SKM-1 treated with dmso at 0.1 percent for 144 hours (cell line): ENCODE measurements around the gene SIRPD.
"Not testable (repeated sequence)": the region's sequence is repeated elsewhere in the genome, so short reads cannot be mapped to it uniquely, and the experiment has no call there.

ENCODE experiments used
- DNase-seq: peaks from one replicate; lab custom pipeline; 2025; ENCODE audit not compliant: unreplicated experiment; lab: John Stamatoyannopoulos, UW

The SIRPD gene

DNA sequence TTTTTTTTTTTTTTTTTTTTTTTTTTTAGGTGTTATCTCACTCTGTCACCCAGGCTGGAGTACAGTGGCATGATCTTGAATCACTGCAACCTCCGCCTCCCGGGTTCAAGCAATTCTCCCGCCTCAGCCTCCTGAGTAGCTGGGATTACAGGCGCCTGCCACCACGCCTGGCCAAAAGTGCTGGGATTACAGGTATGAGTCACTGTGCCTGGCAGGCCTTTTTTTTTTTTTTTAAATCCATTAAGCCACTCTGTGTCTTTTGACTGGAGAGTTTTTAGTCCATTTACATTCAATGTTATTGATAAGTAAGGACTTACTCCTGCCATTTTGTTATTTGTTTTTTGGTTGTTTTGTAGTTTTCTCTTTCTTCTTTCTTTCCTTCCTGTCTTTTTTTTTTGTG is 60.1 kb downstream of the SIRPD start:
- not testable (repeated sequence) for DNase-seq

DNA sequence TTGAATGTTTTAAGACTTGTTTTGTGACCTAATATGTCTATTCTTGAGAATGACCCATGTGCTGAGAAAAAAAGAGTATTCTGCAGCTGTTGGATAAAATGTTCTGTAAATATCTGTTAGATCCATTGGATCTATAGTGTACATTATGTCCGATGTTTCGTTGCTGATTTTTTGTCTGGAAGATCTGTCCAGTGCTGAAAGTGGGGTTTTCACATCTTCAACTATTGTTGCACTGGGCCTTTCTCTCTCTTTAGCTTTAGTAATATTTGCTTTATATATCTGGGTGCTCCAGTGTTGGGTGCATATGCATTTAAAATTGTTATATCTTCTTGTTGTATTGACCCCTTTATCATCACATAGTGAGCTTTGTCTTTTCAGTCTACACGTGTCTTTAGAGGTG is 60.6 kb downstream of the SIRPD start:
- no peak for DNase-seq

DNA sequence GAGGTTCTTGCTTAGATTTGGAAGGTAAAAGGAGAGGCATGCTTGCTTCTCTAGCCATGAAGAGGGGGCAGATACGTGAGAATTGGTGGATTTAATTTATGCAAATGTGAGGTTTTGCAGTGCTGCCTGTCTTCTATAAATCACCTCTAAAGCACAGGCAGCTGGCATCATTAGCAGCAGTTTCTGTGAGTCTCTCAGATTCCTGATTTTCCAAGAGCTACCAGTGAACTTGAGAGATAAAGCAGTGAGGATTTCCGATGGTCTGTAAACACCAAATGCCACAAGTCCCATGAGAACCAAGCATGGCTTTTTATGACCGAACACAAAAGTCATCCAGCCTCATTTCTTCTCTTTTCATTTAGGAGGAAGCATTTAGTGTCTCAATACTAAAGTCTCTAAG is 63.1 kb downstream of the SIRPD start:
- DNase-seq: no peak

DNA sequence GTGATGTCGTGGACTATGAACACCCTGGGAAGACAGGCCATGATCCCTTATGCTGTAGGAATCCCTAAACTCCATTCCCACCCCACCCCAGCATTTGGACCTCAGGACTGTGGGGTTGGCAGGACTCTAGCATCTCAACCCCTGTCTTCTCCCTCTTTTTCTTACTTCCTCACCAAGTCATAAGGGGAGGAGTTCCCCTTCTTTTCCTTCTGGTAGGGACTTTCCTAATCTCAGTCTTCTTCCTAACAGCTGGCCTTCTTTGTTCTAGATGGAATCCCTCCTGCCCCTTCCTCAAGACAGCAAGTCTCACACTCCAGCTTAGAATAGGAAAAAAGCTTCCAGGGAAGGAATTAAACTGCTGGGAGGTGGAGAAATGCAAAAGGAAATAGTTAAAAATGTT is 64.0 kb downstream of the SIRPD start:
- DNase-seq: no peak

DNA sequence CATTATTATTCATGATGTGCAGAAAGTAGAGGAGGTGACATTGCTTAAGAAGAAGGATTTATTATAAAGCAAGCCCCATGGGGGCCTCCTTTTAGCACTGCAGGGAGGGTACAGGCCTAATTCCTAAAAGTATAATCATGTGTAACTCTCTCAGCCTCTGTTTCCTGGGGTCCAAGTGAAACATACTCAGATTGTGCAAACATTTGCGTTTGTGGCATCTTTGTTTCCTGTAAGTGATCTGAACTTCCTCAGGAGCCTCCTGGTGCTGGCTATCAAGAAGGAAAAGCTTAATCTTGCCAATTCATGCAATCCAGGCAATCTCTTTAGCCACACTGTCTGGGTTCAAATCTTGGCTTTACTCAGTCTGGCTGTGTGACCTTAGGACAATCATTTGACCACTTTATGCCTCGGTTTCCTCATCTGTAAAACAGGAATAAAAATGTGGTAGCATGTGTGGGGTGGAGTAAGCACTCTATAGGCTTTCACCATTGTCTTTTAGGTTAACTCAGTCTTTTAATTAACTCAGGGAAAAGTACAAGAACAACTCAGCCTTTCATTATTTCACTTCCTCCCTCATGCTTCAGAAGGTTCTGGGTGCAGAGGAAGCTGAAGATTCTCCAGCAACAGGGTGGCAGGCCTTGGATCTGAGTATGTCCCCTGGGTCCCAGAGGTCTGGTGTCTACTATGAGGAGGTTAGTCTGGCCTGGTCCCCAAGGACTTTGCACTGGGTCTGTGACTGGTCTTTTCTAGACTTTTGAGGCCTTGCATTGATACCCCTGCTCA is 65.5 kb downstream of the SIRPD start:
- DNase-seq: no peak

DNA sequence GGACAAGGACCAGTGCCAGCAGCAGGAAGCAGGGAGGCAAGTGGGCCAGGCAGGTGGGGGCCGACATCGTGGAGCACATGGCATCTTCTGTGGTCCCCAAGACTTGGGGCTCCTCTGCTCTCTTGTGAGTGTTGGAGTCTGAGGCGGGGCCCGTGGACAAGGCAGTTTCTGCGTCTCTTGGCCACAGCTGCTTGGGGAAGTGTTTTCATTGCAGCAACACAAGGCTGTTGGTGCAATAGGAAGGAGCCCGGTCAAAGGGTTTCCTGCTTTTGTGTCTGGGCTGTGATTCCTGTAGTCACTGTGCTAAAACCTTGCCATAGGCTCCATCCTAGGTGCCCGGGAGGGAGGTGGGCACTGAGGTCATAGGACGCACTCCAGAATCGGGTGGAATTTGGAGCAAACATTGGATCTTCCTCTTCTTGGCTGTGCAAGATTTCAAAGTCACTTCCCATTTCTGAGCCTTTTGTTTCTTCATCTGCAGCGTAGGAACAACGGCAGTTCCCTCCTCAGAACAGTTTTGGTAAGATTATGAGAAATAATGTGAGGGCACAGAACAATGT is 66.1 kb downstream of the SIRPD start, which contains the start of gene SIRPB2:
Gene SIRPB2 (minus strand): TSS at position 140 of the 560 bp plus-strand sequence. CDS start 61 bp downstream, at position 79.
- peak; percentile 70 for DNase-seq

DNA sequence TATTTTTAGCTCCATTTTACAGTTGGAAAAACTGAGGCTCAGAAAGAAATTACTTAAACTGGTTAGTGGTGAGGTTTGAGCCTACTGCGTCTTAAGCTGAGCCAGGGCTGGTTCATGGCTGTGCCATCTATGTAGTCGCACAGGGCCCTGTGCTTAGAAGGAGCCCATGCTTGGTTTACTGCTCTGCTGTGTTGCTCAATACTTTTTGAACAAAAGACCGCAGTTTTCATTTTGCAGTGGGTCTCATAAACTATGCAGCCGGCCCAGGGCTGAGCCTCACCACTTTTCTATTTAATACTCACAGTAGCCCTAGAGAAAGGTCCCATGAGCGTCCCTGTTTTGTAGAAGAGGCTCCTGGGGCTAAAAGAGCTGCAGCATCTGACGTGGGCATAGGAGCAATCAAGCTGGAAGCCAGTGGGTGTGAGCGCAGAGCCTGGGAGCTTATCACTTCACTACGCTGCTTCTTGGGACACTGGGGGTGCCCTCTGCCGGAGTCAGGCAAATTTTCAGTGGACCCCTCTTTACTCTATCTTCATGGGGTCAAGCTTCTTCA is 66.8 kb downstream of the SIRPD start:
- DNase-seq: no peak

DNA sequence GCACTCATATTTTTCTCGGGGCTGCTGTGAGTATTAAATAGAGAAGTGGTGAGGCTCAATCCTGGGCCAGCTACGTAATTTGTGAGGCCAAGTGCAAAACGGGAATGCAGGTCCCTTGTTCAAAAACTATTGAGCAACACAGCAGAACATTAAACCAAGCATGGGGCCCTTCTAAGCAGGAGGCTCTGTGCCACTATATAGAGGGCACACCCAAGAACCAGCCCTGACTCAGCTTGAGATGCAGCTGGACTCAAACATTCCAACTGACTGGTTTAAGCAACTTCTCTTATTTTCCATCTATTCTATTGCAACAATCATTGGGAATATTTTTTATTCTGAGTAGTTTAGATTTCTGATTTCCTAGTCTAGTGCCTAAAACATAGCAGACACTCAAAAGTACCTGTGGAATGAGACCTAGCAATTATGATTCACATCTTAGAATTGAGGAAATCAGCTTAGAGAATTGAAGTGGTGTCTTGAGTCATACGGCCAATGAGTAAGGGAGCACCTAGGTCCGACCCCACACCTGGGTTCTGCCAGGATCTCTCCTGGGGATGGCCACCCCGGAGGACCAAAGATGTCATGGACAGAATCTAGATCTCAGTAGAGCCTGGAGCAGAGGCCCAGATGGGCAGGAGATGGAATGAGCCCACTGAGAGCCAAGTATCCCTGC is 67.6 kb downstream of the SIRPD start:
- peak; percentile 28 for DNase-seq

DNA sequence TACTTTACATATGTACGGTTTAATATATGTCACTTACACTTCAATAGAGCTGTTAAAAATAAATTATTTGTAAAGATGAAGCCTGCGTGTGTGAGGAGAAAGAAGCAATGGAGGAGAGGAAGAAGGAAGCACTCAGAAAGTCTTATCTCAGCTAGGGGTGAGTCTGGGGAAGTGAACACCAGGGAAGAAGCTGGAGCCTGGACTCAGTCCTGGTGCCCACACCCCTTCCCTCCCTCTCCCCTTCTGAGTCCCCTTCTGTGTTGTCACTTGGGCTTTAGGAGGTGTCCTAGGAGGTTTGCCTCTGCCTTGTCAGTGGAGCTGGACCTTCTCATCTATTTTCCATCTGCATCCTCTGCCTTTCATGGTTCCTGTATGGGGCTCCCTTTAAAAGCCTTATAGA is 68.2 kb downstream of the SIRPD start:
- DNase-seq: no peak

DNA sequence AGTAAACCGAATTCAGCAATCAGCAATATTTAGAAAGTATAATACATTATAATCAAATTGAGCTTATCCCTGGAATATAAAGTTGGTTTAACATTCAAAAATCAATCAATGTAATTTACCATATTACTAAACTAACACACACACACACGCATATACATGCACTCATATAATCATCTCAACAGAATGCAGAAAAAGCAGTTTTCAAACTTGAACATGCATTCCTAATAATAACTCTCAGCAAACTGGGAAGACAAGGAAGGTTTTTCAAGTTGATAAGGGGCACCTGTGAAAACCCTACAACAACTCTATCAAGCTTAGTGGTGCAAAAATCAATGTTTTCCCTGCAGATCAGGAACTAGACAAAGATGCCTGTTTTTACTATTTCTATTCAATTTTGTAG is 70.9 kb downstream of the SIRPD start:
- DNase-seq: no peak

DNA sequence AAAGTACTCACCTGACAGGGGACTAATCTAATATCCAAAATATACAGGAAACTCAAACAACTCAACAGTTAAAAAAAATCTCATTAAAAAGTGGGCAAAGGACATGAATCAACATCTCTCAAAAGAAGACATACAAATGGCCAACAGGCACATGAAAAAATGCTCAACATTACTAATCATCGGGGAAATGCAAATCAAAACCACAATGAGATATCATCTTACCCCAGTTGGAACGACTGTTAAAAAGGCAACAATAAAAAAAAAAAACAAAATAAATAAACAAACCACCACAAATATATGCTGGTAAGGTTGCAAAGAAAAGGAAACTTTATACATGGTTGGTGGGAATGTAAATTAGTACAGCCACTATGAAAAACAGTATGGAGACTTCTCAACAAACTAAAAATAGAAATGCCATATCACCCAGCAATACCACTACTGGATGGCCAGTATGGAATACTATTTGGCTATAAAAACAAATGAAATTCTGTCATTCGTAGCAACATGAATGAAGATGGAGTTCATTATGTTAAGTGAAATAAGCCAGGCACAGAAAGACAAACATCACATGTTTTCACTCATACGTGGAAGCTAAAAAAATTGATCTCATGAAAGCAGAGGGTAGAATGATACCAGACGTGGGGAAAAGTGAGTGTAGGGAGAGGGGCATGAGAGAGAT is 72.9 kb downstream of the SIRPD start:
- no peak for DNase-seq
